GM21529 (cell line): ENCODE results near the gene TMEM39A.

Experiments
- ATAC-seq: cut with Tn5 transposase; IDR thresholded peaks from one replicate; pipeline ENCODE4 v1.9.1; 2021; ENCODE audit not compliant: unreplicated experiment

The TMEM39A gene

GRCh38 chr3:119463171-119464169 lies at the start of gene TMEM39A:
Gene TMEM39A (minus strand): TSS chr3:119463615. CDS start chr3:119462074, 1,541 bp downstream.
- ATAC-seq: peak; percentile 95

GRCh38 chr3:119510690-119511089 lies 47.3 kb upstream of the TMEM39A start:
- ATAC-seq: no peak

GRCh38 chr3:119508172-119508845 lies 44.9 kb upstream of the TMEM39A start:
- ATAC-seq: peak; percentile 66

- no peak for ATAC-seq
These were observed 44.0 kb upstream of the TMEM39A start for GRCh38 chr3:119507404-119507803.

DNA sequence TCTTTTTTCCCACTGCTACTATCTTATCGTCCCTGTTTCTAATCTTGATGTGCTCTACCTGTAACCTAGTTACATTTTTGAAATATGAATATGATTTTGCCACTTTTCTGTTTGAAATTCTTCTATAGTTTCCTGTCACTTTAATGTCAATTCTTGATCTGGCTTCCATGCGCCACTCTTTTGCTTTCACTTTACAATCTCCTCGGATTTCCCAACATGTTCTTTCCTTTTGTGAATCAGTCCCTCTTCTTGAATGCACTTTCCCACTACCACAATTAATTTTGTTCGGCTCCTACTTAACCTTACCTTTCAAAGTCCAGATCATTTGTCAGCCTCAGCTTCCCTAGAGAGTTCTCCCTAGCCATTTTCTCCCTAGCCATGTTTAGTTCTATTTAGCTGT lies 43.2 kb upstream of the TMEM39A start:
- ATAC-seq: no peak

GRCh38 chr3:119500901-119501300 lies 37.5 kb upstream of the TMEM39A start:
- no peak for ATAC-seq

- ATAC-seq: no peak
These were observed 36.9 kb upstream of the TMEM39A start for GRCh38 chr3:119500265-119500664.

GRCh38 chr3:119498186-119499011 lies 35.0 kb upstream of the TMEM39A start, which contains the start of gene TIMMDC1:
Gene TIMMDC1 (plus strand): TSS chr3:119498547. CDS start chr3:119498734, 187 bp downstream.
- peak; percentile 98 for ATAC-seq

DNA sequence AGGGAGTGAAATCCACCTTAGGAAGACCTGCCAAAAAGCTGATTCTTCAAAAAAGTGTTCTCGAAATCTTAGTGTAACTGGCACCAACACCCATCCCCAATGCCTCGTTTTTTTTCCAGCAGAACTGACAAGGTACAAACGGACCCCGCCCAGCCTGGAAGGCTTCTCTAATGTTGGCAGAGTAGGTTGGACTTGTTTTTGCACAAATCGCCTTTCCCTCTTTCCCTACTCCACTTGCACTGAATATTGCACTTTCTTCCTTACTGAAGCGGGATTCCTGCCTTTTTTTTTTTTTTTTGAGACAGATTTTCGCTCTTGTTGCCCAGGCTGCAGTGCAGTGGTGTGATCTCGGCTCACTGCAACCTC lies 34.4 kb upstream of the TMEM39A start:
- ATAC-seq: no peak

DNA sequence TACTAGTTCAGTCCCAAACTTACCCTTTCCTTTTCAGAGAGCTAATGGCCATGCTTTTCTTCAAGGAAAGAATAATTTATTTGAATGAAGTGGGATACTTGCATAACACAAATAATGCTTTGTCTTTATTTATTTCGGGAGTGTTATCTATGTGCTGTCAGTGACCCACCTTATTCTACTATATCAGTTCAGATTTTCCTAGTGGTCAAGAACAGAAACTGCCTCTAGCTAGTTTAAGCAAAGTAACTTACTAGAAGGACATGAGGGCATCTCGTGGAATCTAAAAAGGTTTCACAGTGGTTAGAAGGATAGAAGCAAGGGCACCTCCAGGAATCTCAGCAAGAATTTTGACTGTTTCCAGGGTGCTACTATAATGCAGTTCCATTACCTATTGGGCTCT lies 31.2 kb upstream of the TMEM39A start:
- ATAC-seq: no peak

DNA sequence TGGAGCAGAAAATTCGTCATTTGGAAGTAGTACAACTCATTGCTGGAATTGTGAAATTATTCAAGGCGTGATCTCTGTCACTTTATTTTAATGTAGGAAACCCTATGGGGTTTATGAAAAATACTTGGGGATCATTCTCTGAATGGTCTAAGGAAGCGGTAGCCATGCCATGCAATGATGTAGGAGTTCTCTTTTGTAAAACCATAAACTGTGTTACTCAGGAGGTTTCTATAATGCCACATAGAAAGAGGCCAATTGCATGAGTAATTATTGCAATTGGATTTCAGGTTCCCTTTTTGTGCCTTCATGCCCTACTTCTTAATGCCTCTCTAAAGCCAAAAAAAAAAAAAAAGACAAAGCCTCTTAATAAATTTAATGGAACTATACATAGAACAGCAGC lies 29.4 kb upstream of the TMEM39A start:
- no peak for ATAC-seq

GRCh38 chr3:119492128-119492527 lies 28.7 kb upstream of the TMEM39A start:
- no peak for ATAC-seq

DNA sequence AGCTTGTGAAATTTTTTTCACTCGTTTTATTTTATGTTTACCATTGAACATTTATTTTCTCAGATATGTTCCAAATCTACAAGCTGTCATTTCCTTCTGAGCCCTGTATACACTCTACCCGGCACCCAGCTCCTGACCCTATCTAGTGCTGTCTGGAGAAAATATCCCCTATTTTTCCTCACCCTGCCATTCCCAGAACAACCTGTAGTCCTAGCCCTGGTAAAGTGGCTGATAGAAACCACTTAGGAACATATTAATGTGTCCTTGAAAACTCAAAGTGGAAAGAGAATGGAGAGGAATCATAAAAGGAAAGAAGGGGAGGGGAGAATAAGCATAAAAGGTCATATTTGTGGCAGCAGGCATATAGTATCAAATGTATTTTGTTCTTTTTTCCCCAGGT lies 26.7 kb upstream of the TMEM39A start:
- ATAC-seq: no peak

GRCh38 chr3:119485563-119485962 lies 22.1 kb upstream of the TMEM39A start:
- no peak for ATAC-seq

- no peak for ATAC-seq
These were observed 19.7 kb upstream of the TMEM39A start for GRCh38 chr3:119483101-119483500.

DNA sequence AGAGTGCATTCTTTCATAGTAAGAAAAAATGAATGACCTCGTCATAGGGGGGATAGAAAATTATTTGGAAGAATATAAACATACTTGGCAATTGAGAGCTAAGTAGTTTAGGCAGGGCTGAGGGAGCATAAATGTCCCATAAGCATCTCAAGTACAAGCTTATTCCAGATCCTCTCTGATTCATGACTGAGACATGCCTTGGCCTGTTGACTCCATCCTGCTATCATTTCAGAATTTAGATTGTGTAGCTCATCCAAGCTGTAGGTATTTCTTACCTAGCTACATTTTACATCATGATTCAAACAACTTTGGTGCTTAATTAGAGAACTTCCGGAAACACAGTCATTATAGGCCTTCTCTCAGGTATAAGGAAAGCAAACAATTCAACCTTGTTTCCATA lies 17.7 kb upstream of the TMEM39A start:
- no peak for ATAC-seq

DNA sequence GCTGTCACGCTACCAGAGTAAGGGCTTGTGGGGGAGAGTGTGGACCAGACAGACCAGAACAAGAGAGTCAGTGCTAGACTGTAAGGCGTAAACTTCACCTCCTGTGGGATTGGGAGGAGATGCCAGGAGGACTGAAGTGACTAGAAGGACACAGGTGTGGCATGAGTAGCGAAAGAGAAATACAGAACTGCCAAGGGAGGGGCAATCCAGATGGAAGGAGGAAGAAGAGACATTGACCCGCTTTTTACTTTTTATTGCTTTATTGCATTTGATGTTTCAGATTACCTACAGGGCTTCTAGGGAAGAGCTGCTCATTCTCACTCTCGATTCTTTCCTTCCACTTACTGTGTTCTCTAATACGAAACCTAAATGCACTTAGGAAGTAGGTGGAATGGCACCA lies 7.5 kb upstream of the TMEM39A start:
- no peak for ATAC-seq

DNA sequence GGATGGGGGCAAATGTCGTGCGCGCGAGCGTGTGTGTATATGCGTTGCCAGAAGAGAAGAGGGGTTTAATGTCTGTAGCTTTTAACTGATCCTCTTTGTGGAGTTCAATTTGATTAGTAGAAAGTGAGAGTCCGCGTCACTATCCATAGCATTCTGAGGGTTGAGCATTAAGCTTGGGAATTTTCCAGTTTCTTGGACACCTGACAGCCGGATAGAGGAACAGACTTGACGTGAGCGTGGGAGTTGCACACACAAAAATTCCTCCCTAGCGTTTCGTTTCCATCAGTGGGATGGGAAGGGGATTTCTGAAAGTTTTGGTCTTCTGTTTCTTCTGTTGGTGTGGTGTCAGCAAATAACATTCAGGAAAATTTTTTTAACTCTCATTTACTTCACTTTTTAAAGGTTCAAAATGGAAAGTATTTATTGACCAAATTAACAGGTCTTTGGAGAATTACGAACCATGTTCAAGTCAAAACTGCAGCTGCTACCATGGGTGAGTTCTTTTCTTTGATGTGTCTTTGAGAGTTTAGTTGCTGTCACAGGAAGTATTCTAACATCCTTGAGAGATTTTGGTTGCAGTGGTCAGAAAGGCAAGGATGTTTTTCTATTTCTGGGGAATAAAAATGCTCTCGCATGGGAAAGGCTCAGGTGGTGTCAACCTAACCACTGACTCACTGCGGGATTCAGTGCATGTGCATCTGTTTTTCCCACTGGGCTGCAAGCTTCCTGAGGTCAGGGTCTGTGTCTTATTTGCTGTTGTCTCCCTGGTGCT lies 6.2 kb upstream of the TMEM39A start:
- ATAC-seq: no peak

DNA sequence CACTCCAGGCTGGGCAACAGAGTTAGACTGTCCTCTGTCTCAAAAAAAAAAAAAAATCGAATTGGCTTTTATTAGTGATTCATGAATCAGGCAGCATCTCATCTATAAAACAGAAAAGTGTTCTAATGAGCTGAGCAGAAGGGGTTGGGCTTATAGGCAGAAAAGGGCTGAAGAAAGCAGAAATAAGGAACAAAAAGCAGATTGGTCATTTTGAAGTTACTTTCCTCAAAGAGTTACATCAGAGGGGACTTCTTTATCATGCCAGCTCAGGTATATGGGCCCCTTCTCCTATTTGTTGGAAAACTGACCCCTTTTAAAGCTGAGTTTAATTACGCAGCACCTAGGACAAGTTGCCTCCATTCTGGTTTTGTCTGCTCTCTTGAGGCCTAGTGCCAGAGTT lies 4.6 kb upstream of the TMEM39A start:
- ATAC-seq: no peak

- no peak for ATAC-seq
These were observed 6.2 kb downstream of the TMEM39A start for GRCh38 chr3:119457246-119457645.
